Measurements from ENCODE around the gene GRM5.
"Not testable (repeated sequence)": the region's sequence is repeated elsewhere in the genome, so short reads cannot be mapped to it uniquely, and the experiment has no call there.

GRM5 gene

GRCh38 chr11:88972210-88972609 is 93.6 kb downstream of the GRM5 start:
- no peak for DNase-seq (ENCODE audit: low spot score)

- DNase-seq (ENCODE audit: low spot score) = not testable (repeated sequence)
Observed at GRCh38 chr11:88961621-88962020, 104.2 kb downstream of the GRM5 start.

- not testable (repeated sequence) for DNase-seq (ENCODE audit: low spot score)
Observed at GRCh38 chr11:88959857-88960256, 105.9 kb downstream of the GRM5 start.

GRCh38 chr11:88950975-88951374 is 114.8 kb downstream of the GRM5 start:
- no peak for DNase-seq (ENCODE audit: low spot score)

GRCh38 chr11:88948908-88949307 is 116.9 kb downstream of the GRM5 start:
- DNase-seq (ENCODE audit: low spot score) = not testable (repeated sequence)

- DNase-seq (ENCODE audit: low spot score) = not testable (repeated sequence)
Observed at GRCh38 chr11:88947843-88948572, 117.8 kb downstream of the GRM5 start.

GRCh38 chr11:88929665-88930064 is 136.1 kb downstream of the GRM5 start:
- not testable (repeated sequence) for DNase-seq (ENCODE audit: low spot score)

GRCh38 chr11:88917065-88917464 is 148.7 kb downstream of the GRM5 start:
- not testable (repeated sequence) for DNase-seq (ENCODE audit: low spot score)

GRCh38 chr11:88909500-88909899 is 156.3 kb downstream of the GRM5 start:
- no peak for DNase-seq (ENCODE audit: low spot score)

- not testable (repeated sequence) for DNase-seq (ENCODE audit: low spot score)
Observed at GRCh38 chr11:88901436-88901835, 164.3 kb downstream of the GRM5 start.

- DNase-seq (ENCODE audit: low spot score) = not testable (repeated sequence)
Observed at GRCh38 chr11:88888855-88889254, 176.9 kb downstream of the GRM5 start.

GRCh38 chr11:88886796-88887195 is 179.0 kb downstream of the GRM5 start:
- peak; percentile 8 for DNase-seq (ENCODE audit: low spot score)

- DNase-seq (ENCODE audit: low spot score) = not testable (repeated sequence)
Observed at GRCh38 chr11:88882800-88883199, 183.0 kb downstream of the GRM5 start.

GRCh38 chr11:88861618-88862017 is 204.2 kb downstream of the GRM5 start:
- DNase-seq (ENCODE audit: low spot score) = no peak

- DNase-seq (ENCODE audit: low spot score) = not testable (repeated sequence)
Observed at GRCh38 chr11:88860431-88860830, 205.4 kb downstream of the GRM5 start.

- not testable (repeated sequence) for DNase-seq (ENCODE audit: low spot score)
Observed at GRCh38 chr11:88853963-88854362, 211.8 kb downstream of the GRM5 start.

GRCh38 chr11:88851547-88851946 is 214.2 kb downstream of the GRM5 start:
- not testable (repeated sequence) for DNase-seq (ENCODE audit: low spot score)

GRCh38 chr11:88849773-88850172 is 216.0 kb downstream of the GRM5 start:
- not testable (repeated sequence) for DNase-seq (ENCODE audit: low spot score)

- DNase-seq (ENCODE audit: low spot score) = no peak
Observed at GRCh38 chr11:88849368-88849767, 216.4 kb downstream of the GRM5 start.

GRCh38 chr11:88846266-88846665 is 219.5 kb downstream of the GRM5 start:
- not testable (repeated sequence) for DNase-seq (ENCODE audit: low spot score)

- not testable (repeated sequence) for DNase-seq (ENCODE audit: low spot score)
Observed at GRCh38 chr11:88844941-88845340, 220.8 kb downstream of the GRM5 start.

- DNase-seq (ENCODE audit: low spot score) = not testable (repeated sequence)
Observed at GRCh38 chr11:88843766-88844426, 221.9 kb downstream of the GRM5 start.

- not testable (repeated sequence) for DNase-seq (ENCODE audit: low spot score)
Observed at GRCh38 chr11:88838139-88838538, 227.6 kb downstream of the GRM5 start.
